Cerebellar cortex (tissue), 1 donor: Measurements from ENCODE around the gene PIGL.
"Not testable (repeated sequence)": the region's sequence is repeated elsewhere in the genome, so short reads cannot be mapped to it uniquely, and the experiment has no call there.

ENCODE experiments used
- DNase-seq: peaks from one replicate; pipeline ENCODE4 v3.0.0-alpha.2; 2015; ENCODE audit warnings: low spot score

The PIGL gene

DNA sequence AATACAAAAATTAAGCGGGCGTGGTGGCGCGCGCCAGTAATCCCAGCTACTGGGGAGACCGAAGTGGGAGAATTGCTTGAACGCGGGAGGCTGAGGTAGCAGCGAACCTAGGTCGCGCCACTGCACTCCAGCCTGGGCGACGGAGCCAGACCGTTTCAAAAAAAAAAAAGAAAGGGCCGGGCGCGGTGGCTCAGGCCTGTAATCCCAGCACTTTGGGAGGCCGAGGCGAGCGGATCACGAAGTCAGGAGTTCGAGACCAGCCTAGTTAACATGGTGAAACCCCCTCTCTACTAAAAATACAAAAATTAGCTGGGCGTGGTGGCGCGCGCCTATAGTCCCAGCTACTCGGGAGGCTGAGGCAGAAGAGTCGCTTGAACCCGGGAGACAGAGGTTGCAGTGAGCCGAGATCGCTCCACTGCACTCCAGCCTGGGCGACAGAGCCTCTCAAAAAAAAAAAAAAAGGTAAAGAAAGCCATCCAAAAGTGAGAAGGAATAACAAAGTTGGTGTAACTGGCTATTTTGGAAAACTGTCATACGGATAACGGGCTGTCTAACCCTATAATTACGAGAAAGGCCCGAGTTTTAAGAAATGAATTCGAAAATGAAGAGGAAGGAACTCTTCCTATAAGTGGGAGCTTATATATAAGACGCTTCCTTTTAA is 539 bp upstream of the PIGL start:
- DNase-seq: not testable (repeated sequence)

- no peak for DNase-seq
These were observed 5.4 kb downstream of the PIGL start for GRCh38 chr17:16222406-16222805.

DNA sequence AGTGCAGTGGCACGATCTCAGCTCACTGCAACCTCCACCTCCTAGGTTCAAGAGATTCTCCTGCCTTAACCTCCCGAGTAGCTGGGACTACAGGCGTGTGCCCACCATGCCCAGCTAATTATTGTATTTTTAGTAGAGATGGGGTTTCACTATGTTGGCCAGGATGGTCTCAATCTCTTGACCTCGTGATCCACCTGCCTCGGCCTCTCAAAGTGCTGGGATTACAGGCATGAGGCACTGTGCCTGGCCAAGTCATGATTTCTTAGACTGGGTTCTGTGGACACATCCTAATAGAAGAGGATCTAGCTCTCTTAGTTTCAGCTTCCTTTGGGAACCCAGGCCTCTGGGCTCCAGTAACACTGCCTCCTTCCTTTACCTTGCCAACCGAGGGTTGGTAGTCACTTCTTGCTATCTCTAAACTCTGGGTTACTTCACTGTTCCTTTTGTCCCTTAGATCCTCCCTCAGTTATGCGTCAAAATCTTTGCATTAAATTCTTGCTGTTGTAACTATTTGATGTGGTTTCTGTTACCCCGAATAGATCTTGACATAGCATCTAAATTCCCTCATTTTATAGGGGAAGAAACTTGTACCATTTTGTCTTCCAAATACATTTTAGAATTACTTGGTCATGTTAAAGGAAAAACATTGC is 13.0 kb downstream of the PIGL start:
- DNase-seq: not testable (repeated sequence)

DNA sequence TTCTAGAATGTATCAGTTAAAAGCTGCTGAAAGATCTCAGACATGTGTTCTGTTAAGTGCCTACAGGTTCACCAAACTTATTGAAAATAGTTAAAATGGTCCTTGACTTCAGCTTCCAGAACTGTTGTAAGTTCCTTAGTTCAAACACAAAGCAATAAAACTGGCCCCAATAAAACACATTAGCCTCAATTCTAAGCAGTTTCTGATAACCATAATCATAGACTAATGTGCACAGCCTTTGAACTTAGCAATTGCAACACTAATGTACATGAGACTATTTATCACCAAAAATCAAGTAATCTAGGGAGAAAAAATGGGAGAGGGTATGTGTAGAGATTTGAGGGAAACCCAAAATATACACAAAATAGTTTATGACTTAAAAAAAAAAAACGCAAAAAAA is 15.4 kb downstream of the PIGL start:
- no peak for DNase-seq

DNA sequence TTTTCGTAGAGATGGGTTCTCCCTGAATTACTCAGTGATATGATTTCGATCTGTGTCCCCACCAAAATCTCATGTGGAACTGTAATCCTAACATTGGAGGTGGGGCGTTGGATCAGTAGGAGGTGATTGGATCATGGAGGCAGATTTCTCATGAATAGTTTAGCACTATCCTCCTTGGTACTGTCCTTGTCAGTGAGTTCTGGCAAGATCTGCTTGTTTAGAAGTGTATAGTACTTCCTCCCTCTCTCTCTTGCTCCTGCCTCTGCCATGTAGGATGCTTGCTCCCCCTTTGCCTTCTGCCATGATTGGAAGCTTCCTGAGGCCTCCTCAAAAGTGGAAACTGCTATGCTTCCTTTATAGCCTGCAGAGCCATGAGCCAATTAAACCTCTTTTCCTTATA is 22.9 kb downstream of the PIGL start:
- DNase-seq: no peak

DNA sequence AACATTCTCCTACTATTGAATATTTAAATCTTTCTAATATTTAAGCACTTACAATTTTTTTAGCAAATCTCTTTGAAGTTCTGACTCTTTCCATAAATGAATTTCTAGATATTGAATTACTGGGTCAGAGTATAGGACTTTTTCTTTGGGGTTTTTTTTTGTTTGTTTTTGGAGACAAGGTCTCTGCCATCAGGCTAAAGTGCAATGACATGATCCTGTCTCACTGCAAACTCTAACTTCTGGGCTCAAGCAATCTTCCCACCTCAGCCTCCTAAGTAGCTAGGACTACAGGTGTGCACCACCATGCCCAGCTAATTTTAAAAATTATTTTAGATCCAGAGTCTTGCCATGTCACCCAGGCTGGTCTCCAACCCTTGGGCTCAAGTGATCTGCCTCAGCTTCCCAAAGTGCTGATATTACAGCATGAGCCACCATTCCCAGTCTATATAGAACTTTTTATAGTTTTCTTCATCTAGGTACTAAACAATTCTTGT is 24.9 kb downstream of the PIGL start:
- DNase-seq: no peak

- no peak for DNase-seq
These were observed 26.4 kb downstream of the PIGL start for GRCh38 chr17:16243385-16243784.

DNA sequence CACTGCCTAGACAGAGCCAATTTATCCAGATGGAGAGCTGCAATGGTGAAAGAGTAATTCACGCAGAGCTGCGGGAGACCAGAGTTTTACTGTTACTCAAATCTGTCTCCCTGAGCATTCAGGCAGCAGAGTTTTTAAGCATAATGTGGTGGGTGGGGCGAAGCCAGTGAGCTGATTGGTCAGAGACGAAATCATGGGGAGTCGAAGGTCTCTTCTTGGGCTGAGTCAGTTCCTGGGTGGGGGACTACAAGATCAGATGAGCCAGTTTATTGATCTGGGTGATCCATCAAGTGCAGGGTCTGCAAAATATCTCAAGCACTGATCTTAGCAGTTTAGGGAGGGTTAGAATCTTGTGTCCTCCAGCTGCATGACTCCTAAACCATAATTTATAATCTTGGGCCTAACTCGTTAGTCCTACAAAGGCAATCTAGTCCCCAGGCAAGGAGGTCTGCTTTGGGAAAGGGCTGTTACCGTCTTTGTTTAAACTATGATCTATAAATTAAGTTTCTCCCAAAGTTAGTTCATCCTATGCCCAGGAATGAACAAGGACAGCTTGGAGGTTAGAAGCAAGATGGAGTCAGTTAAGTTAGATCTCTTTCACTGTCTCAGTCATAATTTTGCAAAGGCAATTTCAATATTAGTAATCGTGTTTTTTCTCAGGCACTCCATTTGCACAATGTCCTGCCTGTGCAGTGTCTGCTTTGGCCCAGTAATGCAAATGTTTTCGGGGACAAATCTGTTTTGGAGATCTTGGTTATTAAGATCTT is 27.0 kb downstream of the PIGL start:
- DNase-seq: no peak

GRCh38 chr17:16247586-16247984 is 30.6 kb downstream of the PIGL start:
- no peak for DNase-seq

- no peak for DNase-seq
These were observed 33.6 kb downstream of the PIGL start for GRCh38 chr17:16250635-16251034.

GRCh38 chr17:16251043-16251442 is 34.0 kb downstream of the PIGL start:
- no peak for DNase-seq

- DNase-seq: no peak
These were observed 34.5 kb downstream of the PIGL start for GRCh38 chr17:16251556-16251955.

GRCh38 chr17:16254773-16255400 is 37.9 kb downstream of the PIGL start:
- DNase-seq: no peak

DNA sequence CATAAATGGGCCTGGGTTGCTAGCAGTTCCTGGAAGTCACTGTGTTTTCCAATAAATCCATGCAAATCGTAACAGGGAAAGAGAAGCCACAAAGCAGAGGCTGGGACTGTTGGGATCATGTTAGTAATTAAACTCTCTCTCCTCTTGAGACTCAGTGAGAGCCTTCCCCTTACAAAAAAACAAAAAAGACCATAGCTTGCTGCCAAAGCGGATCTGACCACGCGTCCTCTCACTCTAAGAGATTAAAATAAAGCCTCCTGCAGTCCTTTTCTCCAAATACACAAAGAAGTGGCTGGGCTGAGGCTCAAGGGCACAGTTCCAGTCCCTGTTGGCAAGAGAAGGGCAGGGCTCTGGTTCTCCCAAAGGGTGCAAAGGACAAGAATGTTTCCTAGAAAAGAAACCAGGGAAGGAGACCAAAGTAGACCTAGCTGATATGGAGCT is 38.5 kb downstream of the PIGL start:
- peak; percentile 64 for DNase-seq

DNA sequence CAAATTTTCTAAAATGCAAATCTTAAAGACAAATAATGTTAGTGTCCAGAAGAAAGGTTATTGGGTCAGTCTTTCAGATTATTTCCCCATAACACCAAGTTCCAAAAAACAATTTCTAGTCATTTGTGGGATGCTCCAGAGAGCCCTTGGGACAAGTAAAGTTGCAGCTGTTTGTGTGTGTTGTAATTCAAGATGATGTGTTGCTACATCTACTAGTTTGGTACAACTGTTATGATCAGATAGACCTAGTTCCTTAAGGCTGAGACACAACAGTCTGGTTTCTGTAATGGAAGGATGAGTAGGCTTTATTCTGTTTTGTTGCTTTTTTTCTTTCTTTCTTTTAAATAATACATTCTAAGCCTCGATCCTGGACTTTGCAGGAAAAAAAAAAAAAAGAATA is 41.9 kb downstream of the PIGL start:
- DNase-seq: no peak

DNA sequence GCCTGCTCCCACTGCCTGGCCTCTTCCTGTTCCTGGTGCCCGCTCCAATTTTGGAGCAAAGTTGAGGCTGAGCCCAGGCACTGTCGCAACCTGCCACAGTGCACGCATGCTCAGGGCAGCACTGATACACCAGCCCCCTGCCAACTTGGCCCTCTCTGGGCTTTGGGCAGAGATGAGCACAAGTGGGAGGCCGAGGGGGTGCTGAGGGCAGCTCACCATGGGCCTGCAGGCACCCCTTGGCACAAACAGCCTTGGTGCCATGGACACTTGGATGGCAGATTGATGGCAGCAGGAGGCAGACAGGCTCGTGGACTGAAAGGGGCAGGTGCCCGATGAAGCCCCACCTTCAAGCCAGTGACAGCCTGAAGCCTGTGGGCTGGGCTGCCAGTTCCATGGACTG is 42.9 kb downstream of the PIGL start:
- peak; percentile 5 for DNase-seq

GRCh38 chr17:16261049-16261448 is 44.0 kb downstream of the PIGL start:
- DNase-seq: no peak

- DNase-seq: no peak
These were observed 45.2 kb downstream of the PIGL start for GRCh38 chr17:16262201-16262600.

GRCh38 chr17:16267174-16267573 is 50.2 kb downstream of the PIGL start:
- DNase-seq: no peak

DNA sequence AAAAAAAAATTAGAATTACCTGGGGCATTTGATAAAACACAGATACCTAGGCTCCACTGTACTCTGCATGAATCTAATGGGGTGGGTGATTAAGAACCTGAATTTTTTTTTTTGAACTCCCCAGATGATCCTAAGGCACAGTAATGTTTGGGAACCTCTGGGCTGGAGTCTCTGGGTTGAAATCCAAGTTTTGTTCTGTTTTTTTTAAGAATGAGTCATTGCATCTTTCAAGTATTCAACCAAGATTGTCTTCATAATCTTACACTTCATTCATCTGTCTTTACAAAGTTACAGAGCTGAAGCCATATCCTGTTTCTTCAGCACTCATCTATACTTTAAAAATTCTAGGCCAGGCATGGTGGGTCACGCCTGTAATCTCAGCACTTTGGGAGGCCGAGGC is 52.6 kb downstream of the PIGL start:
- no peak for DNase-seq

DNA sequence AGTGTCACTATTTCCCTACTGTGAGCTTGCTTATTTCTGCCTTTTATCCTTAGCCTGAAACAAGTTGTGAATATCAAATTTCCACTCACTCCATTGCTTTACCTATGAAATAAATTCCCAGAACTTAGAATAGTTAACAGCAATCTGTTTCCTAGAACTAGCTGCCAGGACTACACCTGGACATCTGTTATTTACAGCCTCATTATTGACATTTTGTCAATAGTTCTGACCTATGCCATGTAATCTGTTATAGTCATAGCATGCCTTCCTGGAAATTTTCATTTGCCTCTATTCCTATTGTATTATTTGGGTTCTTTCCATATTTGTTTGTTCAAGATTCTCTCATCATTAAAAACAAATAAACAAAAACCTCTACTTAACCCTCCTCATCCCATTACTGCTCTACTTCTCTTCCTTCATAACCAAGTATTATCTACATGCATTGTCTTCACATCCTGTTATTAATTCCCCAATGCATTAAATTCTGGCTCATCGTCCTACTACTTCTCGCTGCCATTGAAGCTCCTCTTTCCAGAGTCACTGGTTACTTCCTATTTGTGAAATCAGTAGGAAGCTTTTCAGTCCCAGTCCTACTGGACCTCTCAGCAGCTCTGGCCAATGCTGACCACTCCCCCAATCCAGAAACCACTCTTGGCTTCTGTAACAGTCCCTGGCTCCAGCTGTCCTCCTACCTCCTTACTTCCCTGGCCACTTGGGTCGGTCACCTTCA is 55.3 kb downstream of the PIGL start:
- DNase-seq: no peak

GRCh38 chr17:16273499-16273898 is 56.5 kb downstream of the PIGL start:
- DNase-seq: no peak
